GM04503 (cell line): Measurements from ENCODE around the gene AGBL1.

Source experiments
- DNase-seq: peaks from one replicate; pipeline ENCODE4 v3.0.0-alpha.2; 2012; ENCODE audit warnings: low read depth

Gene AGBL1

GRCh38 chr15:86236356-86237110, 156.9 kb downstream of the AGBL1 start:
- DNase-seq = no peak

DNA sequence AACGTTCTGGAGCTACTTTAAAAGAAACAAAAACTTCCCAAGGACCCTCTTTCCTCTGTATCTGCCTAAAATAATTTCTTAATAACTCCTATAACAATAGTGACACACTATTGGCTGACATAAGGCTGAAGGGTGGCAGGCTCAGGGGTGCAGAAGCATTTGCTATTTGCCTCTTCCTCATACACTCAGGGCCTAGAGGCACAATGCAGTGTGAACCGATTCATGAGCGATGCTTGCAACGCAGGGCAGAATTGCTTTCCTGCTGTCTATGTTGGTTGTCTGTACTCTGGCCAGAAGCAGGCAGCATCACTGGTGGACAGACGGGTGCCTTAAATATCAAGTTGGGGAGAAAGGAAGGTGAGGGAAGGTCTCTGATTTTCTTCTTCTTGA, 157.4 kb downstream of the AGBL1 start:
- DNase-seq = no peak

DNA sequence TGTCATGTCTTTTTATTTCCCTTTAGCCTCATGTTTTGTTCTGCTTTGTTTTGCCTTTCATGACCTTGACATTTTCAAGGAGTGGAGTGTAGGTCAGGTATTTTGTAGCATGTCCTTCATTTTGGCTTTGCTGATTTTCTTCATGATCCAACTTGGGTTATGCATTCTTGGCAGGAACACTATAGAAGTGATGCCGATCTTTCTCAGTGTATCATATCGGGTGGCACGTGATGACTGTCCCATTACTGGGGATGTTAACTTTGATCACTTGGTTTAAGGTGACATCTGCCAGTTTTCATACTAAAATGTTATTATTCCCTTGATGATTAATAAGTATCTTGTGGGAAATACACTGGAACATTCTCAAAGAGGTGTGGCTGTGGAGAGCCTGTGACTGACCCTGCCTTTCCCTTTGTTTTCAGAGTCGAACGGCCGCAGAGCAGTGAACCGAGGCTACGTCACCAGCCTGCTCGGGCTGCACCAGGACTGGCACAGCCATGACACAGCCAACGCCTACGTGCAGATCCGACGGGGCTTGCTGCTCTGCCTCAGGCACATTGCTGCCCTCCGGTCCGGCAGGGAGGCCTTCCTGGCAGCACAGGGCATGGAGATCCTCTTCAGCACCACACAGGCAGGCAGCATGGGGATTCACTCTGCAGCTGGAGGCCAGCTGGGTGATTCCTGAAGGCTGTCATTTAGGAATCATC, 167.7 kb downstream of the AGBL1 start:
- no peak for DNase-seq

GRCh38 chr15:86255247-86255646, 175.6 kb downstream of the AGBL1 start:
- DNase-seq = no peak

- DNase-seq = no peak
Observed at GRCh38 chr15:86256628-86257027, 177.0 kb downstream of the AGBL1 start.

- no peak for DNase-seq
Observed at GRCh38 chr15:86259589-86259988, 179.9 kb downstream of the AGBL1 start.

DNA sequence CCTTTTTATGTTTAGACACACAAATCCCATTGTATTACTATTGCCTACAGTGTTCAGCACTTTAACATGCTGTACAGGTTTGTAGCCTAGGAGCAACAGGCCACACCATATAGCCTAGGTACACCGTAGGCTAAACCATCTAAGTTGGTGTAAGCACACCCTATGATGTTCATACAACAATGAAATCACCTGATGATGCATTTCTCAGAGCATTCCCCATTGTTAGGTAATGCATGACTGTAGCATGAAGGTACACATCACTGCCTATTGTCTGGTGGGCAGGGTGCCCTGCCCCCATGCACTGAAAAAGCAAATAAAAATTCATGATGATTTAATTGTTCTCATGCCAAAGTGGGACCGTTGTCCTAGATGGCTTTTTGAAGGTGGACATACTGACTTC, 183.6 kb downstream of the AGBL1 start:
- no peak for DNase-seq

GRCh38 chr15:86266896-86267484, 187.3 kb downstream of the AGBL1 start:
- DNase-seq = no peak

- DNase-seq = no peak
Observed at GRCh38 chr15:86267892-86268291, 188.2 kb downstream of the AGBL1 start.

- DNase-seq = no peak
Observed at GRCh38 chr15:86268558-86268957, 188.9 kb downstream of the AGBL1 start.

DNA sequence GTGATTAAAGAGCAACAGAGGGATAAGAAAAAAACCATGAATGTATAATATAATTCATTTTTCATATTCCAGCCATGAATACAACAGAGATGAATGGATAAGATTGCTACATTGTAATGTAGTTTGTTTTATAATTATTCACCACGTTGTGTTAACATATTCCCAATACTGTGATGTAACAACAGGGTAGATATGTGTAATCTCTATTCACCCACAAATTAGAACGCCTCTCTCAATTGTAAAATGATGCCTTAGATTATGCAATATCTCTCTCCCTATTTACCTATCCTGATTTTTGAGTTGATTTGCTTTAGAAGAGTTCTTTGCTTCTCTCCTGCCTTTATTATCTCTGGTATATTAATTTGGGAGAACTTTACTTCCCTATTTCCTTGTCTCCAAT, 193.6 kb downstream of the AGBL1 start:
- DNase-seq = no peak

- DNase-seq = no peak
Observed at GRCh38 chr15:86275361-86275760, 195.7 kb downstream of the AGBL1 start.

DNA sequence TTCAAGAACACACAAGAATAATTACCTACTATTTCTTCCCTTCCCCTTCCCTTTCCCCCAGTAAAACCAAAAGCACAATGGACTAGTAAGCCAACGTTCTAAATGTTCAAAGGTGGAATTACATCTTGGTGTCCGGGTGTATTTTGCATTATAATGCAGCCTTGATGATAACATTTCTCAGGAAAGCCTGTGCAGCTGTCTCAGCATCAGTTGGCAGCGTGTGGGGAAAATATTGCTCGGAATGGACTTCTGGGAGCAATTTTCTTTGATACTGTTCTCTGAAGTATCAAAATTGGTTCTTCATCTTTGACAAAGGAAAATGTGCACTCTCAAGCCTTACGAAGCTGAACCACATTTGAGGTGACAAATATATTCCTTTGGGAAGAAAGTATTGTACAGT, 198.9 kb downstream of the AGBL1 start:
- DNase-seq = no peak

GRCh38 chr15:86284635-86285034, 205.0 kb downstream of the AGBL1 start:
- DNase-seq = no peak

DNA sequence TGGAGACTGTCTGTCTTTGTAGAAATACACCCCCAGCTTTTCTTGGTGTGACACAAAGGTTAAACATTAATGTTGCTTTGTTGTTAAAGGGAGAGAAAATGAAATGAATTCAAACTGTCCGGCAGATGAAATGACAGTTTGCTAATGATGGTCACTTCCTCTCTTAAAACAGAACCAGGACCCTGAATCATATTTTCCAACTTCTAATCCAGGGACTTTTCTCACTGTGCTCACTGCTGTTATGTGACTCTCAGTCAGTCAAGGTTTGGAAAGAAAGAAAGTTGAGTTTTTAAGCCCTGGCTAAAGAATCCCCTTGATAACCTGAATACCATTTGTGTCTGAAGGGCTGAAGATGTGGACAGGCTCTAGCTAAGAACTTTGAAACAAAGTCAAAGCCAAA, 215.8 kb downstream of the AGBL1 start:
- no peak for DNase-seq

DNA sequence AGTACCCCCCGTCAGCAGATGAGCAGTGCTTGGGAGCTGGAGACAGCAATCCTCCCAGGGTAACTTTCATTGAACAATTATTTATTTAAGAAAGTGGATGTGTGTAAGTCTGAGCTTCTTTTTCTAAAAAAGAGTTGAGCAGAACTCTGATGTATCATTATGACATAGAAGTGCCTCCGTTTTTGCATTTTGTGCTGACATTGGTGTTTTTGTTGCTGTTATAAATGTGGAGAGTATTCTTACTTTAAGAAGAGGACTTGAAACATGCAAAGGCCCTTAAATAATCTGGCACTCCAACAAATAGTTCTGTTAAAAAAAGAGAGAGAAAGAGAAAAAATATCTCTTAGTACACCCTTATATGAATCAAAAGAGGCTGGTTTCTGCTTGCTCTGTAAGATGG, 217.1 kb downstream of the AGBL1 start:
- no peak for DNase-seq

GRCh38 chr15:86300390-86301125, 220.9 kb downstream of the AGBL1 start:
- DNase-seq = no peak

- DNase-seq = no peak
Observed at GRCh38 chr15:86311568-86312280, 232.1 kb downstream of the AGBL1 start.

DNA sequence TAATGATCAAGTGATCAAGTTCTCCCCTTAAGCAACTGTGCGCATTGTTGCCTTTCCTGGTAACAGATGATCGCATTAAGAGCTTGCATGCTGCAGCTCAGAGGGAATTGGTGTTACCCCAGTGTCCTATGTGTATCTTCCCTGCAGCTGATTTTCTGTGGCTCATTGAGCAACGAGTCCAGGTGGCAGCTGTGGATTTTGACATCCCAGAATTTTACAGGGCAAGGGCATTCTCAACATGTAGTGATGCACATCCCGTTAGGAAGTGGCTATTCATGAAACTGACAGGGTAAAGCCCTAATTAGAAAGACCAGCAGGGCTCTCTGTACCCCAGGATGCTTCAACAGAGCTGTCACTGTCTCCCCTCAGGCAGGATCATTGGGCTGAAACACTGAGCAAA, 232.8 kb downstream of the AGBL1 start:
- DNase-seq = no peak

DNA sequence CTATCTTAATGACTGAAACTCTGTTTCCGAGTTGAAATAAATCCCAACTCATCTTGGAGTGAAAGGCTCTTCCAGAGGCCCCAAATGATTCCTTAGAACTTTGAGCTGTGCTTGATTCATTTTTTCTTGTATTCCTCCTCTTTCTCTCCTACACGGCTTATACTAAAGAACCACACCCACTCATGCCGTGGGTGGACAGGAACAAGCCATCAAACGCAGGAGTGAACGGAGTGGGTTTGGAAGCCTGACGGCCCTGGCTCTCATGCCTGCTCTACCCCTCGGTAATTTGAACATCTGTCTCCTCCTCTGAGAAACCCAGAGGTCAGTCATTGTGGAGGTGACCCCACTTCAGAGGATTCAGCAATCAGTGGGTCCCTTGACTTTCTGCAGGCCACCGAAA, 236.5 kb downstream of the AGBL1 start:
- DNase-seq = no peak

- no peak for DNase-seq
Observed at GRCh38 chr15:86316726-86317383, 237.2 kb downstream of the AGBL1 start.

DNA sequence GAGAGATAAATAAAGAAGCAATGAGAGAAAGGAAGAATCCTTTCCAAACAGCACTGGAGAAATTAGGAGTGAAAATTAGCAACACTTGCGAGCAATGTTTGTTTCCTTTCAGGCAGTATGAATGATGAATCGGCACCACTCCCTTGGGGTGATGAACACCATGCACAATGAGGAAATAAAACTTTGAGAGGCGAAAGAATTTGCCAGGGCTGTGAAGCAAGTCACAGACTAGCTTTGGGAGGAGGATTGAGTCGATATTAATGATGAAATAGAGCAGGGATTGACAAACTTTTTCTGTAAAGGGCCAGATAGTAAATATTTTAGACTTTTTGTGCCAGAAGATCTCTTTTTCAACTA, 237.7 kb downstream of the AGBL1 start:
- no peak for DNase-seq
